ENCODE results near the gene STRIP1. TPM values are rescaled to one million over a fixed set of nuclear protein-coding genes. Genes with fewer than 3 reads are reported as not detected.

STRIP1 gene
- total and polyA plus RNA-seq, 2 of the 8 experiments (the other 6 are each of a cell fraction or from before 2014, with no cell fraction given): 21.3 to 45.6 TPM

GRCh38 chr1:110004583-110004982 is 29.8 kb upstream of the STRIP1 start:
- no peak for DNase-seq (ENCODE audit: low read depth in 1 of 2, low spot score in 2 of 2)
- no peak for FAIRE-seq

More at GRCh38 chr1:110004583-110004982, 29.8 kb upstream of the STRIP1 start:
- H3K23ac ChIP-seq (ENCODE audit: insufficient read length): no peak overlapping the region
- no peaks in the 10 kb centered on the region for H3K9me3 ChIP-seq (ENCODE audit: insufficient read depth in 2 of 2, low read depth in 1 of 2, low read length in 1 of 2)
- no peak overlapping the region for H2BK15ac ChIP-seq (ENCODE audit: low read length)
- ChIA-PET POLR2A (ENCODE audit: partially characterized antibody) (interaction anchor here (1.4 to 1.9 kb wide), 3 partner anchors 9 to 20 kb away, joined by 3 to 9 read pairs (median 5); partner anchors contain the start of gene AHCYL1), CTCF (ENCODE audit: partially characterized antibody) (interaction anchor here (1.4 to 1.7 kb wide), 2 partner anchors 25 to 231 kb away, joined by 3 to 7 read pairs; no protein-coding TSS in a partner anchor)
- peaks cover 0 to 44% of the 10 kb centered on the region in 2 experiments; a peak in 2 of 4 replicates for H3K79me2 ChIP-seq (ENCODE audit: control insufficient read depth in 1 of 2, insufficient read depth in 2 of 2, low read length in 2 of 2)
- TF ChIP-seq RFX5 (IDR thresholded peaks at IDR 0.05; ENCODE audit: borderline replicate concordance, low read depth, low read length) (no peak), SIX5 (IDR thresholded peaks at IDR 0.05; ENCODE audit: low read depth, low read length) (no peak), CBX8 (IDR thresholded peaks at IDR 0.05; ENCODE audit: borderline replicate concordance, low read depth, low read length) (no peak), ZNF274 (IDR thresholded peaks at IDR 0.05; ENCODE audit: borderline replicate concordance, extremely low read depth, low read length) (no peak), EP300 (IDR thresholded peaks at IDR 0.05; ENCODE audit: borderline replicate concordance in 1 of 2, low read depth in 2 of 2, low read length in 2 of 2) (no peak), USF2 (IDR thresholded peaks at IDR 0.05; ENCODE audit: low read length) (no peak)
- H3K56ac ChIP-seq (replicated peaks; ENCODE audit: insufficient read length, low read depth, low read length): no peak overlapping the region
- no peak overlapping the region for H3K4ac ChIP-seq (replicated peaks; ENCODE audit: insufficient read length, low read depth, low read length)
- H4K20me1 ChIP-seq (replicated peaks in 1 of 2; ENCODE audit: control insufficient read depth in 1 of 2, insufficient read depth in 2 of 2, low read length in 2 of 2): peaks cover 0 to 1% of the 10 kb centered on the region in 2 experiments
- no peak overlapping the region for H2BK120ac ChIP-seq (replicated peaks; ENCODE audit: low read depth, low read length)
- no peak overlapping the region for H4K5ac ChIP-seq (ENCODE audit: insufficient read length, low read depth, low read length)
- no peak overlapping the region for H2BK12ac ChIP-seq (ENCODE audit: low read depth, low read length)
- H3K9ac ChIP-seq (replicated peaks in 1 of 4; ENCODE audit: extremely low read depth in 1 of 4, low read depth in 3 of 4, low read length in 3 of 4): no peak overlapping the region
- H4K8ac ChIP-seq (ENCODE audit: extremely low read depth, insufficient read depth, low read length): no peak overlapping the region
- no peak overlapping the region for H3K27ac ChIP-seq (ENCODE audit: low read depth, low read length)
- H3K36me3 ChIP-seq (ENCODE audit: control insufficient read depth in 2 of 4, insufficient read depth in 4 of 4, low read length in 3 of 4): peaks cover 5 to 7% (median 6%) of the 10 kb centered on the region in 4 experiments
- H3K14ac ChIP-seq (ENCODE audit: insufficient read length): no peak overlapping the region
- H3K18ac ChIP-seq (ENCODE audit: extremely low read depth, low read length): no peak overlapping the region
- H2AFZ ChIP-seq (ENCODE audit: low read length): no peak overlapping the region
- H2BK20ac ChIP-seq (ENCODE audit: low read length): no peak overlapping the region
- H3K23me2 ChIP-seq (ENCODE audit: low read depth, low read length): no peaks in the 10 kb centered on the region
- H3K4me1 ChIP-seq (replicated peaks in 1 of 4; ENCODE audit: control insufficient read depth in 3 of 4, insufficient read depth in 4 of 4, low read length in 3 of 4): peaks cover 9 to 25% (median 19%) of the 10 kb centered on the region in 4 experiments; a peak in 6 of 7 replicates
- 0 out of 2 replicates have a peak overlapping the region, but pooled peaks have one; percentile 62 for H2BK5ac ChIP-seq (ENCODE audit: low read depth, low read length)
- H4K91ac ChIP-seq (replicated peaks; ENCODE audit: insufficient read length, low read length): no peak overlapping the region
- peak overlapping the region; percentile 43 to 74; a peak in 3 of 4 replicates for H3K4me2 ChIP-seq (ENCODE audit: insufficient read depth in 1 of 2, low read depth in 2 of 2, low read length in 2 of 2)
- no peaks in the 10 kb centered on the region for H3K27me3 ChIP-seq (replicated peaks in 1 of 4; ENCODE audit: control insufficient read depth in 3 of 4, extremely low read depth in 1 of 4, insufficient read depth in 3 of 4, low read length in 3 of 4)
- H3K79me1 ChIP-seq (ENCODE audit: low read depth, low read length): no peaks in the 10 kb centered on the region; the same call in 1 of the 2 replicates
- peak overlapping the region in 1 of 4 experiments; percentile 25; a peak in 1 of 8 replicates for H3K4me3 ChIP-seq (ENCODE audit: extremely low read depth in 1 of 4, insufficient read depth in 2 of 4, low read depth in 3 of 4, low read length in 4 of 4)
- 88% methylated on average over 1 of the region's 1 CpG; no CpG with 5 or more reads in 1 of the 2 experiments for whole genome bisulfite sequencing, 2 experiments (ENCODE audit: extremely low coverage in 1 of 2, insufficient coverage in 1 of 2, insufficient read length in 1 of 2, insufficient replicate concordance in 2 of 2, low coverage in 1 of 2, low lambda C conversion rate in 2 of 2, missing lambda C conversion rate in 1 of 2)
- H2AK5ac ChIP-seq (ENCODE audit: low read depth, low read length): no peak overlapping the region
